Endothelial cell of umbilical vein (primary cell): ENCODE results near the gene LDHA. TPM values are rescaled to one million over a fixed set of nuclear protein-coding genes. Genes with fewer than 3 reads are reported as not detected.

ENCODE experiments used
- BruUV-seq: library from RNA; stranded (reverse); fragments of 400-500 nt; replicated peaks from 2 replicates; lab custom pipeline; 2021; lab: Mats Ljungman, UMichigan
- CTCF ChIA-PET: fragments of 300-600, 350-600 bp; sonication (Branson Sonifier 250); formaldehyde crosslinking; loops from one replicate; lab custom pipeline; 2021; ENCODE audit warnings: antibody characterized with exemption, inconsistent platforms; lab: Charles Lee
- POLR2A ChIA-PET: fragments of 300-600, 350-600 bp; sonication (Branson Sonifier 250); formaldehyde crosslinking; loops from one replicate; lab custom pipeline; 2021; ENCODE audit warnings: antibody characterized with exemption, inconsistent platforms; lab: Charles Lee
- DNase-seq: peaks from one replicate; pipeline ENCODE4 v3.0.0-alpha.2; 2011; ENCODE audit warnings: low read depth, low spot score
- FAIRE-seq: peaks from 2 replicates; lab custom pipeline; 2011; peaks lifted over from hg19 to GRCh38; lab: Jason Lieb, UNC
- H2AFZ ChIP-seq: 2 replicates; pipeline ENCODE4 v1.6.0; 2012; ENCODE audit warnings: low read depth, low read length, control low read depth, inconsistent platforms
- H3K27ac ChIP-seq: 2 replicates; pipeline ENCODE4 v1.5.1; 2011; ENCODE audit warnings: low read depth, mild to moderate bottlenecking, control low read depth, low read length, moderate library complexity; ENCODE audit not compliant: insufficient read depth
- H3K27me3 ChIP-seq, 2 experiments: 2 replicates each; pipeline versions ENCODE4 v1.6.0 to v1.6.1; 2011; ENCODE audit warnings: low read length in 2 of 2, mixed read lengths in 1 of 2; ENCODE audit not compliant: control insufficient read depth in 2 of 2, insufficient read depth in 2 of 2
- H3K36me3 ChIP-seq, 2 experiments: 2 replicates in 1 of 2; 3 replicates in 1 of 2; pipeline ENCODE4 v1.5.1; 2011; ENCODE audit warnings: low read length in 2 of 2, mild to moderate bottlenecking in 1 of 2, moderate library complexity in 1 of 2; ENCODE audit not compliant: control insufficient read depth in 2 of 2, insufficient read depth in 2 of 2; ENCODE audit errors: extremely low read depth in 1 of 2
- H3K4me1 ChIP-seq: 3 replicates; pipeline ENCODE4 v1.5.1; 2011; ENCODE audit warnings: mild to moderate bottlenecking, low read length; ENCODE audit not compliant: control insufficient read depth, insufficient read depth; ENCODE audit errors: extremely low read depth
- H3K4me2 ChIP-seq: 2 replicates; pipeline ENCODE4 v1.6.1; 2011; ENCODE audit warnings: low read length, control low read depth, mixed read lengths; ENCODE audit not compliant: insufficient read depth
- H3K4me3 ChIP-seq, 3 experiments: fragments of 200-600 bp in 1 of 3; sonication (generic), shearing (Covaris generic) in 1 of 3; replicated peaks in 1 of 3; 2 replicates each; pipeline ENCODE4 v1.5.1; 2011 to 2016; ENCODE audit warnings: control low read depth in 3 of 3, low read length in 3 of 3, mild to moderate bottlenecking in 2 of 3, inconsistent platforms in 1 of 3, low read depth in 1 of 3, moderate library complexity in 1 of 3; ENCODE audit not compliant: insufficient read depth in 1 of 3
- H3K79me2 ChIP-seq: 2 replicates; pipeline ENCODE4 v1.6.0; 2012; ENCODE audit warnings: low read length, inconsistent platforms; ENCODE audit not compliant: control insufficient read depth, insufficient read depth
- H3K9ac ChIP-seq: replicated peaks from 2 replicates; pipeline ENCODE3; 2011; ENCODE audit warnings: low read length, control low read depth; ENCODE audit not compliant: insufficient read depth; ENCODE audit errors: extremely low read depth
- H3K9me1 ChIP-seq: replicated peaks from 3 replicates; pipeline ENCODE4 v1.6.0; 2011; ENCODE audit warnings: mild to moderate bottlenecking, low read length; ENCODE audit not compliant: control insufficient read depth, insufficient read depth; ENCODE audit errors: extremely low read depth
- H3K9me3 ChIP-seq: replicated peaks from 2 replicates; pipeline ENCODE4 v1.5.1; 2012; ENCODE audit warnings: low read length, inconsistent platforms; ENCODE audit not compliant: control insufficient read depth, insufficient read depth
- H4K20me1 ChIP-seq: replicated peaks from 2 replicates; pipeline ENCODE3; 2011; ENCODE audit warnings: mild to moderate bottlenecking, low read length; ENCODE audit not compliant: control insufficient read depth, insufficient read depth; ENCODE audit errors: extremely low read depth
- EZH2 ChIP-seq: IDR thresholded peaks from 2 replicates; pipeline ENCODE4 v1.6.1; 2012; ENCODE audit warnings: borderline replicate concordance, low read depth, mild to moderate bottlenecking, moderate library complexity, low read length, inconsistent platforms; ENCODE audit not compliant: severe bottlenecking
- FOS ChIP-seq: IDR thresholded peaks from 2 replicates; pipeline ENCODE4 v1.6.1; 2011; ENCODE audit warnings: mild to moderate bottlenecking, low read length, moderate library complexity, borderline replicate concordance; ENCODE audit not compliant: insufficient read depth
- GATA2 ChIP-seq: IDR thresholded peaks from 2 replicates; pipeline ENCODE4 v1.7.0; 2011; ENCODE audit warnings: low read depth, mild to moderate bottlenecking, moderate library complexity, mixed read lengths, low read length; ENCODE audit not compliant: insufficient read length, insufficient read depth
- JUN ChIP-seq: IDR thresholded peaks from 2 replicates; pipeline ENCODE4 v1.6.1; 2011; ENCODE audit warnings: borderline replicate concordance, low read depth; ENCODE audit not compliant: insufficient read length, insufficient read depth
- MYC ChIP-seq: IDR thresholded peaks from one replicate; pipeline ENCODE4 v1.6.1; 2011; ENCODE audit warnings: mild to moderate bottlenecking, low read depth, low read length
- POLR2A ChIP-seq: IDR thresholded peaks from 2 replicates; pipeline ENCODE4 v1.6.1; 2012; ENCODE audit warnings: low read depth, mild to moderate bottlenecking, control low read depth, low read length
- POLR2AphosphoS5 ChIP-seq: IDR thresholded peaks from 2 replicates; pipeline ENCODE4 v1.6.1; 2012; ENCODE audit warnings: low read depth, mild to moderate bottlenecking, control low read depth, low read length, moderate library complexity; ENCODE audit not compliant: insufficient read depth
- dilution Hi-C: fragments of 300-500 bp; cut with MboI; formaldehyde crosslinking; loops from one replicate; pipeline ENCODE4 v1.15.0; 2019; ENCODE audit warnings: low sequenced_read_pairs; ENCODE audit not compliant: extremely low pct_ligation_motif_present
- intact Hi-C: fragments of 100-400 bp; cut with micrococcal nuclease; formaldehyde crosslinking; loops from one replicate; pipeline ENCODE4 v1.10.0; 2022
- polyA plus RNA-seq, 4 experiments: library from polyadenylated mRNA; depleted of rRNA in 3 of 4; stranded (reverse) in 3 of 4; unstranded in 1 of 4; fragments of >200 nt; gene quantifications; 2 replicates each; pipeline versions ENCODE4 v1.2.1 to v1.2.3, GENCODE V29; 2011 to 2012; ENCODE audit warnings: missing spikeins in 1 of 4
- total RNA-seq: library from RNA; stranded (reverse); gene quantifications from 2 replicates; pipeline ENCODE4 v1.2.3, GENCODE V29; 2021
- TF ChIP-seq, protein P1 (sequence below), 2 donors: IDR thresholded peaks; 1 replicate in 1 of 2; 2 replicates in 1 of 2; pipeline ENCODE4 v1.5.1; 2011; ENCODE audit warnings: low read length in 2 of 2, mild to moderate bottlenecking in 2 of 2, moderate library complexity in 2 of 2, control low read depth in 1 of 2, inconsistent platforms in 1 of 2, low read depth in 1 of 2; ENCODE audit not compliant: insufficient read depth in 1 of 2; ENCODE audit errors: extremely low read depth in 1 of 2
- TF ChIP-seq, protein P2 (sequence below): IDR thresholded peaks from 2 replicates; pipeline ENCODE4 v1.6.1; 2011; ENCODE audit not compliant: insufficient read depth, insufficient read length

LDHA gene
- total and polyA plus RNA-seq, 2 donors (not counting 3 experiments of a cell fraction or from before 2014, with no cell fraction given), result 265 to 537 TPM

DNA sequence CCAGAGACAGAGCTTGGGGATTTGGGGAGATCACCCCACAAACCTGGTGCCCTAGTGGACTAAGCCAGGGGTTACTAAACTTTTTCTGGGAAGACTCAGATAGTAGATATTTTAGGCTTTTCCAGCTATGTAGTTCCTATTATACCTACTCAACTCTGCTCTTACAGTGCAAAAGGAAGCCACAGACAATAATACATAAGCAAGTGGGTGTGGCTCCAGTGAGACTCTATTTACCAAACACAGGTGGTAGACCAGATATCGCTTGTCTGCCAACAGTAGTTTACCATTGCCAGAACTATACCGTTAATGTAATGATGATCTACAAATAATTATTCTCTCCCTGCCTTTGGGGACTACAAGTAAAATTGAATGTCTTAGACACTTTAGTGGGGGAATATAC, 24.7 kb downstream of the LDHA start:
- Histone ChIP-seq H3K27me3 (no peaks in the 10 kb centered on the region), H3K27ac (no peak overlapping the region), H3K9me3 (no peaks in the 10 kb centered on the region), H3K9ac (no peak overlapping the region), H3K4me3 (no peak overlapping the region), H3K9me1 (no peaks in the 10 kb centered on the region), H3K4me1 (peaks cover 3% of the 10 kb centered on the region), H3K36me3 (no peaks in the 10 kb centered on the region), H4K20me1 (no peaks in the 10 kb centered on the region), H3K4me2 (no peak overlapping the region), H2AFZ (no peak overlapping the region), H3K79me2 (no peaks in the 10 kb centered on the region)
- BruUV-seq, result no TSS peak
- POLR2A ChIA-PET, result no interaction called here
- TF ChIP-seq, protein P1, sequence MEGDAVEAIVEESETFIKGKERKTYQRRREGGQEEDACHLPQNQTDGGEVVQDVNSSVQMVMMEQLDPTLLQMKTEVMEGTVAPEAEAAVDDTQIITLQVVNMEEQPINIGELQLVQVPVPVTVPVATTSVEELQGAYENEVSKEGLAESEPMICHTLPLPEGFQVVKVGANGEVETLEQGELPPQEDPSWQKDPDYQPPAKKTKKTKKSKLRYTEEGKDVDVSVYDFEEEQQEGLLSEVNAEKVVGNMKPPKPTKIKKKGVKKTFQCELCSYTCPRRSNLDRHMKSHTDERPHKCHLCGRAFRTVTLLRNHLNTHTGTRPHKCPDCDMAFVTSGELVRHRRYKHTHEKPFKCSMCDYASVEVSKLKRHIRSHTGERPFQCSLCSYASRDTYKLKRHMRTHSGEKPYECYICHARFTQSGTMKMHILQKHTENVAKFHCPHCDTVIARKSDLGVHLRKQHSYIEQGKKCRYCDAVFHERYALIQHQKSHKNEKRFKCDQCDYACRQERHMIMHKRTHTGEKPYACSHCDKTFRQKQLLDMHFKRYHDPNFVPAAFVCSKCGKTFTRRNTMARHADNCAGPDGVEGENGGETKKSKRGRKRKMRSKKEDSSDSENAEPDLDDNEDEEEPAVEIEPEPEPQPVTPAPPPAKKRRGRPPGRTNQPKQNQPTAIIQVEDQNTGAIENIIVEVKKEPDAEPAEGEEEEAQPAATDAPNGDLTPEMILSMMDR (IDR thresholded peaks at IDR 0.05; ENCODE audit: extremely low read depth in 1 of 2, insufficient read depth in 1 of 2, low read depth in 1 of 2, low read length in 2 of 2), result no peak
- TF ChIP-seq GATA2 (no peak), FOS (no peak), POLR2AphosphoS5 (no peak), JUN (no peak), EZH2 (no peak), POLR2A (no peak), MYC (no peak)
- TF ChIP-seq, protein P2, sequence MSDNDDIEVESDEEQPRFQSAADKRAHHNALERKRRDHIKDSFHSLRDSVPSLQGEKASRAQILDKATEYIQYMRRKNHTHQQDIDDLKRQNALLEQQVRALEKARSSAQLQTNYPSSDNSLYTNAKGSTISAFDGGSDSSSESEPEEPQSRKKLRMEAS, result no peak
- dilution Hi-C loops, result no loop called here
- no peak for FAIRE-seq
- no peak for DNase-seq
- CTCF ChIA-PET, result interaction anchor here (1.4 kb wide), 1 partner anchor 9 kb away, joined by 4 read pairs; no protein-coding TSS in a partner anchor
- intact Hi-C loops, result no loop called here
